PFSK-1 (cell line): ENCODE results near the gene PCSK4.
A peak's percentile ranks its signal among the peaks of the same experiment; 100 is the strongest.

Source experiments
- FOXP2 ChIP-seq: optimal IDR thresholded peaks from 2 replicates; pipeline ENCODE3; 2011; ENCODE audit warnings: borderline replicate concordance, control low read depth, inconsistent platforms; ENCODE audit not compliant: insufficient read depth; ENCODE audit errors: extremely low read length, extremely low read depth
- POLR2AphosphoS5 ChIP-seq: IDR thresholded peaks from 2 replicates; pipeline ENCODE4 v1.6.1; 2012; ENCODE audit warnings: low read depth, mild to moderate bottlenecking, control low read depth, low read length, moderate library complexity
- SIN3A ChIP-seq: IDR thresholded peaks from 2 replicates; pipeline ENCODE4 v1.6.1; 2012; ENCODE audit warnings: mild to moderate bottlenecking, low read length, moderate library complexity, borderline replicate concordance; ENCODE audit not compliant: insufficient read depth
- TAF1 ChIP-seq: IDR thresholded peaks from 2 replicates; pipeline ENCODE4 v1.6.1; 2012; ENCODE audit warnings: low read length, control low read depth, borderline replicate concordance; ENCODE audit not compliant: insufficient read depth
- TF ChIP-seq, protein P1 (sequence below), 2 experiments: IDR thresholded peaks; 2 replicates each; pipeline versions ENCODE4 v1.6.1 to v1.8.0; 2011 to 2012; ENCODE audit warnings: low read depth in 2 of 2, low read length in 2 of 2, control low read depth in 1 of 2, inconsistent platforms in 1 of 2, mild to moderate bottlenecking in 1 of 2, moderate library complexity in 1 of 2; ENCODE audit not compliant: insufficient read depth in 1 of 2

Gene PCSK4

GRCh38 chr19:1473085-1473851 lies 16.9 kb downstream of the PCSK4 start:
- TF ChIP-seq POLR2AphosphoS5, result peak; percentile 17; the same call in 1 of the 2 replicates
- TF ChIP-seq TAF1, result no peak

- TF ChIP-seq FOXP2 (no peak), POLR2AphosphoS5 (no peak), TAF1 (no peak), SIN3A (no peak)
- TF ChIP-seq, protein P1, sequence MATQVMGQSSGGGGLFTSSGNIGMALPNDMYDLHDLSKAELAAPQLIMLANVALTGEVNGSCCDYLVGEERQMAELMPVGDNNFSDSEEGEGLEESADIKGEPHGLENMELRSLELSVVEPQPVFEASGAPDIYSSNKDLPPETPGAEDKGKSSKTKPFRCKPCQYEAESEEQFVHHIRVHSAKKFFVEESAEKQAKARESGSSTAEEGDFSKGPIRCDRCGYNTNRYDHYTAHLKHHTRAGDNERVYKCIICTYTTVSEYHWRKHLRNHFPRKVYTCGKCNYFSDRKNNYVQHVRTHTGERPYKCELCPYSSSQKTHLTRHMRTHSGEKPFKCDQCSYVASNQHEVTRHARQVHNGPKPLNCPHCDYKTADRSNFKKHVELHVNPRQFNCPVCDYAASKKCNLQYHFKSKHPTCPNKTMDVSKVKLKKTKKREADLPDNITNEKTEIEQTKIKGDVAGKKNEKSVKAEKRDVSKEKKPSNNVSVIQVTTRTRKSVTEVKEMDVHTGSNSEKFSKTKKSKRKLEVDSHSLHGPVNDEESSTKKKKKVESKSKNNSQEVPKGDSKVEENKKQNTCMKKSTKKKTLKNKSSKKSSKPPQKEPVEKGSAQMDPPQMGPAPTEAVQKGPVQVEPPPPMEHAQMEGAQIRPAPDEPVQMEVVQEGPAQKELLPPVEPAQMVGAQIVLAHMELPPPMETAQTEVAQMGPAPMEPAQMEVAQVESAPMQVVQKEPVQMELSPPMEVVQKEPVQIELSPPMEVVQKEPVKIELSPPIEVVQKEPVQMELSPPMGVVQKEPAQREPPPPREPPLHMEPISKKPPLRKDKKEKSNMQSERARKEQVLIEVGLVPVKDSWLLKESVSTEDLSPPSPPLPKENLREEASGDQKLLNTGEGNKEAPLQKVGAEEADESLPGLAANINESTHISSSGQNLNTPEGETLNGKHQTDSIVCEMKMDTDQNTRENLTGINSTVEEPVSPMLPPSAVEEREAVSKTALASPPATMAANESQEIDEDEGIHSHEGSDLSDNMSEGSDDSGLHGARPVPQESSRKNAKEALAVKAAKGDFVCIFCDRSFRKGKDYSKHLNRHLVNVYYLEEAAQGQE (IDR thresholded peaks at IDR 0.05; ENCODE audit: insufficient read depth in 1 of 2, low read depth in 2 of 2, low read length in 2 of 2), result no peak
These were observed 17.7 kb downstream of the PCSK4 start for GRCh38 chr19:1472231-1473084.

GRCh38 chr19:1471515-1472160 lies 18.5 kb downstream of the PCSK4 start:
- TF ChIP-seq TAF1 (no peak), FOXP2 (no peak), SIN3A (no peak), POLR2AphosphoS5 (no peak)
- TF ChIP-seq, protein P1 (IDR thresholded peaks at IDR 0.05; ENCODE audit: insufficient read depth in 1 of 2, low read depth in 2 of 2, low read length in 2 of 2), result no peak

DNA sequence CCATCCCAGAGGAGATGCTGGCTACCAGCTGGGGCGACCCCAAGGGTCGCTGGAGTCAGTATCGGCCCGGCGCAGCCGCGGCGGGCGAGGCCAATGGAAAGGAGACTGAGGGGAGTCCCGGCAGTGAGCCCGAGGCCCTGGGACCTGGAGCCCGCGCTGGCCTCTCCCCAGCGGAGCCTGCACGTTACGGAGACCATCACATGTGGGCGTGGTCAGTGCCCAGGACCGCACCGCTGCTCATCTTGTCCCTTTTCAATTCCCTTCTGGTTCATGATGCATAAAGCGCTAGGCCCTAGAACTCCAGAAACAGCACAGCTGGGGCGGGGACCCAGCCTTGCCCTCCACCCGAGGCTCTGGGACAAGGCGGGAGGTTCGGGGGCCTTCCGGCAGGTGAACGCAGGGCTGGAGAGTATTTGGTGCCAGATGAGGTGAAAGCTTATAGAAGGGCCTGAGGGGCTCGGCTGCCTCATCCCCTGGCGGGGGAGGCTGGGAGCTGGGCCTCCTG lies 19.1 kb downstream of the PCSK4 start:
- peak; percentile 20 for TF ChIP-seq FOXP2
- TF ChIP-seq SIN3A, result no peak
- no peak for TF ChIP-seq POLR2AphosphoS5

DNA sequence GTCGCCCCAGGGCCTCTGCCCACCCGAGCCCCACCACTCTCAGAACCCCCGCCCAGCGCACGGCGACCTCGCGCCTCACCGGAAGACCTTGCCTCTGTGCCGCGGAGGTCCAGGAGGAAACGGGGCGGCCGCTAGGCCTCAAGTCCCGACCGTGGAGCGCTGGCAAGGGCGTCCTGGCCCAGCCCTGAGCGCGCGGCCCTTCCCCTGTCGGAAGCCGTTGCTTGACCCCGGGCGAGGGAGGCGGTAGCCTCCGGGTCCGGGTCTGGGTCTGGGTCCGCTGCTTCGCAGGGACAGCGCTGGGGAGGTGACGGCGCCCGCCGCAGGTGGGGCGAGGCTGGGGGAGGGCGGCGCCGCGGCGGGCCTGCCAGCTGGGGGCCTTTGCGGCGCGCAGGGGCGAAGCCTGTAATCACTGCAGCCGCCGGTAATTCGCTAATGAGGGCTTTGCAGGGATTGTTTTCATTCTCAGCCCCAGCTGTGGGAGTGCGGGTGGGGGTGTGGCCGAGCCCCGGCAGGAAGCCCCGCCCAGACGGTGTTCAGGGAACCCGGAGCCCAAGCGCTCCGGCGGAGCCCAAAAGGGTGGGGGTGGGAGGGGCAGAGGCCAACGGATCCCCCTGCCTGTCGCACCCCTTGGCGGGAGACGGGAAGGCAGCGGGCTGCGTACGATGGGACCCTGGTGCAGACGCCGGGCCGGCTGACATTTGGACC lies 19.7 kb downstream of the PCSK4 start:
- TF ChIP-seq SIN3A, result peak; percentile 86; the same call in 1 of the 2 replicates
- no peak for TF ChIP-seq TAF1
- TF ChIP-seq, protein P1 (IDR thresholded peaks at IDR 0.05; ENCODE audit: insufficient read depth in 1 of 2, low read depth in 2 of 2, low read length in 2 of 2), result no peak
- peak; percentile 47 for TF ChIP-seq FOXP2

DNA sequence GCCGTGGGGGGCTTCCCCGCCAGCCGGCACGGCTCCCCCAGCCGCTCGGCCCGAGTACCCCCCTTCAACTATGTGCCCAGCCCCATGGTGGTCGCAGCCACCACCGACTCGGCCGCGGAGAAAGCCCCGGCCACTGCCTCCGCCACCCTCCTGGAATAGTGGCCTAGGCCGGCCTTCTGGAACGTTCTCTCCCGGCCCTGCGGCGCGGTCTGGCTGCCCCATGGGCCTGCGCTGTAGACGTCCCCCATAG lies 20.2 kb downstream of the PCSK4 start:
- TF ChIP-seq FOXP2, result no peak
- no peak for TF ChIP-seq SIN3A
- no peak for TF ChIP-seq TAF1
- TF ChIP-seq POLR2AphosphoS5, result no peak
- TF ChIP-seq, protein P1 (IDR thresholded peaks at IDR 0.05; ENCODE audit: insufficient read depth in 1 of 2, low read depth in 2 of 2, low read length in 2 of 2), result no peak
